Activated B cell treated with CpG ODN at 0.5 μM for 24 hours (primary cell): Measurements from ENCODE around the gene UBAC2. TPM values are rescaled to one million over a fixed set of nuclear protein-coding genes. Genes with fewer than 3 reads are reported as not detected.

ENCODE experiments used
- ATAC-seq: fragments of 200-7000 bp; cut with Tn5 transposase; one replicate; pipeline ENCODE4 v1.10.0; 2021; ENCODE audit warnings: low read depth, mild to moderate bottlenecking, moderate library complexity
- CTCF ChIA-PET: fragments of 350-600 bp; sonication (Branson Sonifier 250); formaldehyde crosslinking; loops from one replicate; lab custom pipeline; 2021; ENCODE audit warnings: antibody characterized with exemption; lab: Charles Lee
- POLR2A ChIA-PET: fragments of 350-600 bp; sonication (Branson Sonifier 250); formaldehyde crosslinking; loops from one replicate; lab custom pipeline; 2021; ENCODE audit warnings: antibody characterized with exemption; lab: Charles Lee
- DNase-seq: peaks from one replicate; pipeline ENCODE4 v3.0.0; 2022
- H3K27ac Mint-ChIP-seq: one replicate; pipeline ENCODE4 v1.8.0; 2020; ENCODE audit warnings: mixed read lengths
- H3K27me3 Mint-ChIP-seq: one replicate; pipeline ENCODE4 v1.8.0; 2021; ENCODE audit warnings: mixed read lengths
- H3K36me3 Mint-ChIP-seq: one replicate; pipeline ENCODE4 v1.8.0; 2021; ENCODE audit warnings: low read depth, mixed read lengths
- H3K4me1 Mint-ChIP-seq: one replicate; pipeline ENCODE4 v1.8.0; 2021; ENCODE audit warnings: mixed read lengths
- H3K4me3 Mint-ChIP-seq: one replicate; pipeline ENCODE4 v1.8.0; 2020; ENCODE audit warnings: mild to moderate bottlenecking, mixed read lengths
- H3K9me3 Mint-ChIP-seq: one replicate; pipeline ENCODE4 v1.8.0; 2020; ENCODE audit warnings: mixed read lengths
- intact Hi-C: fragments of 100-400 bp; cut with micrococcal nuclease; formaldehyde crosslinking; loops from one replicate; pipeline ENCODE4 v1.15.1; 2024
- total RNA-seq: library from RNA; stranded (reverse); gene quantifications from 2 replicates; pipeline ENCODE4 v1.2.3, GENCODE V29; 2022
- TF ChIP-seq, protein P1 (sequence below): fragments of 200-600 bp; IDR thresholded peaks from one replicate; pipeline ENCODE4 v1.8.0; 2022; ENCODE audit warnings: antibody characterized with exemption, mild to moderate bottlenecking

Gene UBAC2
- total RNA-seq, 1 donor from 2014 or later = 51.0 TPM

GRCh38 chr13:99398916-99399622 lies 198.4 kb downstream of the UBAC2 start:
- Mint-ChIP-seq H3K4me3 (no peak overlapping the region), H3K4me1 (no peaks in the 10 kb centered on the region), H3K9me3 (peaks cover 3% of the 10 kb centered on the region), H3K27ac (no peak overlapping the region), H3K27me3 (no peaks in the 10 kb centered on the region), H3K36me3 (no peaks in the 10 kb centered on the region)
- TF ChIP-seq, protein P1, sequence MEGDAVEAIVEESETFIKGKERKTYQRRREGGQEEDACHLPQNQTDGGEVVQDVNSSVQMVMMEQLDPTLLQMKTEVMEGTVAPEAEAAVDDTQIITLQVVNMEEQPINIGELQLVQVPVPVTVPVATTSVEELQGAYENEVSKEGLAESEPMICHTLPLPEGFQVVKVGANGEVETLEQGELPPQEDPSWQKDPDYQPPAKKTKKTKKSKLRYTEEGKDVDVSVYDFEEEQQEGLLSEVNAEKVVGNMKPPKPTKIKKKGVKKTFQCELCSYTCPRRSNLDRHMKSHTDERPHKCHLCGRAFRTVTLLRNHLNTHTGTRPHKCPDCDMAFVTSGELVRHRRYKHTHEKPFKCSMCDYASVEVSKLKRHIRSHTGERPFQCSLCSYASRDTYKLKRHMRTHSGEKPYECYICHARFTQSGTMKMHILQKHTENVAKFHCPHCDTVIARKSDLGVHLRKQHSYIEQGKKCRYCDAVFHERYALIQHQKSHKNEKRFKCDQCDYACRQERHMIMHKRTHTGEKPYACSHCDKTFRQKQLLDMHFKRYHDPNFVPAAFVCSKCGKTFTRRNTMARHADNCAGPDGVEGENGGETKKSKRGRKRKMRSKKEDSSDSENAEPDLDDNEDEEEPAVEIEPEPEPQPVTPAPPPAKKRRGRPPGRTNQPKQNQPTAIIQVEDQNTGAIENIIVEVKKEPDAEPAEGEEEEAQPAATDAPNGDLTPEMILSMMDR = no peak
- DNase-seq (no peak), ATAC-seq (no peak)
- CTCF ChIA-PET = no interaction called here
- POLR2A ChIA-PET = no interaction called here
- intact Hi-C loops = no loop called here

GRCh38 chr13:99399623-99399974 lies 198.9 kb downstream of the UBAC2 start:
- no peak overlapping the region for H3K27ac Mint-ChIP-seq
- ATAC-seq (no peak), DNase-seq (no peak)
- ChIA-PET POLR2A (no interaction called here), CTCF (no interaction called here)
- no peaks in the 10 kb centered on the region for H3K36me3 Mint-ChIP-seq
- TF ChIP-seq, protein P1 = no peak
- no peaks in the 10 kb centered on the region for H3K27me3 Mint-ChIP-seq
- intact Hi-C loops = no loop called here
- no peaks in the 10 kb centered on the region for H3K4me1 Mint-ChIP-seq
- peaks cover 3% of the 10 kb centered on the region for H3K9me3 Mint-ChIP-seq
- H3K4me3 Mint-ChIP-seq = no peak overlapping the region

DNA sequence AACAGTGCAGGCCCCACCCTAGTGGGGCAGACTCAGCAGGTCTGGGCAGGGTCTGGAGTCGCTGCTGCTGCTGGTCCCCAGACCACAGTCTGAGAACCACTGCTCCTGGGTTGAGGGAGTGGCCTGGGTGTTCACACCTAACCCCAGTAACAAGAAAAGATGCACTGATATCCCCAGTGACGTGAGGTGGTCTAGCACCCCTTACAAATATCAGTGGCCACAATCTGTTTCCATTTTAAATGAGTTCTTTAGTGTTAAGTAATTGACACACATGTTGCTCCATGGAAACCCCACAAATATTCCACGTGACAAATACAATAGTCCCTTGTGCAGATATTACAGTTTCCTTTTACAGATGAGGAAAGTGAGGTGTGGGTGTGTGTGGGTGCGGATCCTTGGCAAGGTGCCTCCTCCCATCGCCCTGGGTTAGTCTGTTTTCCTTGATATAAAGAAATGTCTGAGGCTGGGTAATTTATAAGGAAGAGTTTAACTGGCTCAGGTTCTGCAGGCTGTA lies 202.9 kb downstream of the UBAC2 start:
- ATAC-seq (no peak), DNase-seq (no peak)
- Mint-ChIP-seq H3K4me3 (no peak overlapping the region), H3K27ac (no peak overlapping the region), H3K36me3 (no peaks in the 10 kb centered on the region), H3K4me1 (peaks cover 12% of the 10 kb centered on the region), H3K9me3 (peaks cover 3% of the 10 kb centered on the region), H3K27me3 (no peaks in the 10 kb centered on the region)
- intact Hi-C loops = no loop called here
- ChIA-PET CTCF (no interaction called here), POLR2A (no interaction called here)
- TF ChIP-seq, protein P1 = no peak

DNA sequence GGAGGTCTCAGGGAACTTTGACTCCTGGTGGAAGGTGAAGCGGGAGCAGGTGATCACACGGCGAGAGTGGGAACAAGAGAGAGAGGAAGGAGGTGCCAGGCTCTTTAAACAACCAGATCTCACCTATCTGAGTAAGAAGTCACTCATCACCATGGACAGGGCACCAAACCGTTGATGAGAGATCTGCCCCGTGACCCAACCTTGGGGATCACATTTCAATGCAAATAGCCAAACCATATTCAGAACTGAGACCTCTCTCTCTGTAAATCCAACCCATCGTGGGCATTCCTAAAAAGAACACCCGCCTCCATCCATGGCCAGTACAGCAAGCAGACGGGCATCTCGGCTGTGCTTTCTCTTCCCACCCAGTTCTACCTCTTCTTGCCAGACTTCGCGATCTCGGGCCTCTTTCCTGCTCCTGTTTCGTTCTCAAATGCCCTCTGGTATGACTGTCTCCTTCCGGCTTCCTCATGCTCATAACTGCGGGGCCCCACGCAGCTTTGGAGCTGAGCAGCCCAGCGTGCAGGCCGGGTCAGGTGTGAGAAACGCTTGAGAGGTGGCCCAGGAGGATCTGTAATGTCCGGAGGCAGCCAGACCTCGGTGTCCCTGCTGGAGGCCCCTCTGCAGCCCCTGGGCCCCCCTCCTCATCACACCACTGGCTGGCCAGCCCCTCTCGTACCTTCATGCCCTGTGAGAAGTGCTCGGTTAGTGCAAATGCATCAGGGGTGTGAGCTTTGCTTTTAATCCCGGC lies 203.5 kb downstream of the UBAC2 start:
- Mint-ChIP-seq H3K36me3 (no peaks in the 10 kb centered on the region), H3K4me1 (peaks cover 12% of the 10 kb centered on the region), H3K9me3 (peaks cover 3% of the 10 kb centered on the region), H3K4me3 (no peak overlapping the region), H3K27me3 (no peaks in the 10 kb centered on the region), H3K27ac (no peak overlapping the region)
- no peak for ATAC-seq
- no peak for DNase-seq
- intact Hi-C loops = no loop called here
- POLR2A ChIA-PET = no interaction called here
- CTCF ChIA-PET = interaction anchor here (0.6 to 1.6 kb wide), 4 partner anchors 12 to 138 kb away, joined by 3 to 6 read pairs (median 4); no protein-coding TSS in a partner anchor
- TF ChIP-seq, protein P1 = no peak

- Mint-ChIP-seq H3K4me3 (no peak overlapping the region), H3K27ac (no peak overlapping the region), H3K36me3 (no peaks in the 10 kb centered on the region), H3K4me1 (peaks cover 15% of the 10 kb centered on the region), H3K9me3 (peaks cover 3% of the 10 kb centered on the region), H3K27me3 (no peaks in the 10 kb centered on the region)
- ATAC-seq (no peak), DNase-seq (no peak)
- CTCF ChIA-PET = interaction anchor here (1.6 to 2.7 kb wide), 2 partner anchors 15 to 31 kb away, joined by 4 to 6 read pairs; no protein-coding TSS in a partner anchor
- POLR2A ChIA-PET = interaction anchor here (1.1 to 1.4 kb wide), 2 partner anchors 14 to 28 kb away, joined by 3 to 4 read pairs; no protein-coding TSS in a partner anchor
- intact Hi-C loops = no loop called here
- TF ChIP-seq, protein P1 = no peak
Measured at GRCh38 chr13:99405966-99406365, 205.3 kb downstream of the UBAC2 start.
